ENCODE data around the gene VTCN1.

GRCh38 chr1:117097443-117097842 is 113.3 kb downstream of the VTCN1 start:
- TF ChIP-seq, protein P1, sequence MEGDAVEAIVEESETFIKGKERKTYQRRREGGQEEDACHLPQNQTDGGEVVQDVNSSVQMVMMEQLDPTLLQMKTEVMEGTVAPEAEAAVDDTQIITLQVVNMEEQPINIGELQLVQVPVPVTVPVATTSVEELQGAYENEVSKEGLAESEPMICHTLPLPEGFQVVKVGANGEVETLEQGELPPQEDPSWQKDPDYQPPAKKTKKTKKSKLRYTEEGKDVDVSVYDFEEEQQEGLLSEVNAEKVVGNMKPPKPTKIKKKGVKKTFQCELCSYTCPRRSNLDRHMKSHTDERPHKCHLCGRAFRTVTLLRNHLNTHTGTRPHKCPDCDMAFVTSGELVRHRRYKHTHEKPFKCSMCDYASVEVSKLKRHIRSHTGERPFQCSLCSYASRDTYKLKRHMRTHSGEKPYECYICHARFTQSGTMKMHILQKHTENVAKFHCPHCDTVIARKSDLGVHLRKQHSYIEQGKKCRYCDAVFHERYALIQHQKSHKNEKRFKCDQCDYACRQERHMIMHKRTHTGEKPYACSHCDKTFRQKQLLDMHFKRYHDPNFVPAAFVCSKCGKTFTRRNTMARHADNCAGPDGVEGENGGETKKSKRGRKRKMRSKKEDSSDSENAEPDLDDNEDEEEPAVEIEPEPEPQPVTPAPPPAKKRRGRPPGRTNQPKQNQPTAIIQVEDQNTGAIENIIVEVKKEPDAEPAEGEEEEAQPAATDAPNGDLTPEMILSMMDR (IDR thresholded peaks at IDR 0.05), result no peak
- TF ChIP-seq POLR2AphosphoS5 (IDR thresholded peaks at IDR 0.05; ENCODE audit: low read depth, low read length) (no peak), SIN3A (IDR thresholded peaks at IDR 0.05; ENCODE audit: borderline replicate concordance, insufficient read depth, low read depth, low read length) (no peak), TCF7L2 (IDR thresholded peaks at IDR 0.05; ENCODE audit: low read depth, low read length) (no peak)
- TF ChIP-seq, protein P2, sequence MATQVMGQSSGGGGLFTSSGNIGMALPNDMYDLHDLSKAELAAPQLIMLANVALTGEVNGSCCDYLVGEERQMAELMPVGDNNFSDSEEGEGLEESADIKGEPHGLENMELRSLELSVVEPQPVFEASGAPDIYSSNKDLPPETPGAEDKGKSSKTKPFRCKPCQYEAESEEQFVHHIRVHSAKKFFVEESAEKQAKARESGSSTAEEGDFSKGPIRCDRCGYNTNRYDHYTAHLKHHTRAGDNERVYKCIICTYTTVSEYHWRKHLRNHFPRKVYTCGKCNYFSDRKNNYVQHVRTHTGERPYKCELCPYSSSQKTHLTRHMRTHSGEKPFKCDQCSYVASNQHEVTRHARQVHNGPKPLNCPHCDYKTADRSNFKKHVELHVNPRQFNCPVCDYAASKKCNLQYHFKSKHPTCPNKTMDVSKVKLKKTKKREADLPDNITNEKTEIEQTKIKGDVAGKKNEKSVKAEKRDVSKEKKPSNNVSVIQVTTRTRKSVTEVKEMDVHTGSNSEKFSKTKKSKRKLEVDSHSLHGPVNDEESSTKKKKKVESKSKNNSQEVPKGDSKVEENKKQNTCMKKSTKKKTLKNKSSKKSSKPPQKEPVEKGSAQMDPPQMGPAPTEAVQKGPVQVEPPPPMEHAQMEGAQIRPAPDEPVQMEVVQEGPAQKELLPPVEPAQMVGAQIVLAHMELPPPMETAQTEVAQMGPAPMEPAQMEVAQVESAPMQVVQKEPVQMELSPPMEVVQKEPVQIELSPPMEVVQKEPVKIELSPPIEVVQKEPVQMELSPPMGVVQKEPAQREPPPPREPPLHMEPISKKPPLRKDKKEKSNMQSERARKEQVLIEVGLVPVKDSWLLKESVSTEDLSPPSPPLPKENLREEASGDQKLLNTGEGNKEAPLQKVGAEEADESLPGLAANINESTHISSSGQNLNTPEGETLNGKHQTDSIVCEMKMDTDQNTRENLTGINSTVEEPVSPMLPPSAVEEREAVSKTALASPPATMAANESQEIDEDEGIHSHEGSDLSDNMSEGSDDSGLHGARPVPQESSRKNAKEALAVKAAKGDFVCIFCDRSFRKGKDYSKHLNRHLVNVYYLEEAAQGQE (IDR thresholded peaks at IDR 0.05; ENCODE audit: insufficient read depth in 1 of 2, low read depth in 2 of 2, low read length in 1 of 2), result no peak

Data from Panc1 (cell line).